DOHH2 (cell line): ENCODE results near the gene LYSMD1.

ENCODE experiments used
- H3F3A ChIP-seq: fragments of 200-600 bp; sonication (generic), shearing (Covaris generic); 2 replicates; pipeline ENCODE4 v1.6.0; 2016; ENCODE audit warnings: antibody characterized with exemption, mild to moderate bottlenecking; ENCODE audit not compliant: control insufficient read depth, insufficient read depth
- H3K27ac ChIP-seq: fragments of 200-600 bp; sonication (generic); 2 replicates; pipeline ENCODE4 v1.5.1; 2014; ENCODE audit warnings: low read depth, mild to moderate bottlenecking, low read length, moderate library complexity
- H3K27me3 ChIP-seq: fragments of 200-600 bp; sonication (generic); 2 replicates; pipeline ENCODE4 v1.6.1; 2014; ENCODE audit warnings: mild to moderate bottlenecking, low read length, mixed read lengths; ENCODE audit not compliant: control insufficient read depth
- H3K36me3 ChIP-seq: fragments of 200-600 bp; sonication (generic); 2 replicates; pipeline ENCODE4 v1.6.1; 2014; ENCODE audit warnings: mild to moderate bottlenecking, low read length, moderate library complexity, mixed read lengths; ENCODE audit not compliant: control insufficient read depth
- H3K4me1 ChIP-seq: fragments of 200-600 bp; sonication (generic); 2 replicates; pipeline ENCODE4 v1.6.1; 2014; ENCODE audit warnings: mild to moderate bottlenecking, low read length, mixed read lengths; ENCODE audit not compliant: control insufficient read depth
- H3K4me2 ChIP-seq: fragments of 200-600 bp; sonication (generic); 2 replicates; pipeline ENCODE4 v1.6.0; 2014; ENCODE audit warnings: mild to moderate bottlenecking, low read length, moderate library complexity
- H3K4me3 ChIP-seq: fragments of 200-600 bp; sonication (generic); 2 replicates; pipeline ENCODE4 v1.5.1; 2014; ENCODE audit warnings: mild to moderate bottlenecking, low read length, mixed read lengths
- H3K79me2 ChIP-seq: fragments of 200-600 bp; sonication (generic); 2 replicates; pipeline ENCODE4 v1.6.1; 2014; ENCODE audit warnings: mild to moderate bottlenecking, low read length, mixed read lengths; ENCODE audit not compliant: control insufficient read depth
- H3K9me2 ChIP-seq: fragments of 200-600 bp; sonication (generic); replicated peaks from 2 replicates; pipeline ENCODE4 v1.6.1; 2014; ENCODE audit warnings: mild to moderate bottlenecking, low read length, mixed read lengths; ENCODE audit not compliant: control insufficient read depth
- H3K9me3 ChIP-seq: fragments of 200-600 bp; sonication (generic); 2 replicates; pipeline ENCODE4 v1.6.1; 2014; ENCODE audit warnings: antibody characterized with exemption, low read length, mixed read lengths; ENCODE audit not compliant: control insufficient read depth, insufficient read depth
- H4K20me1 ChIP-seq: fragments of 200-600 bp; sonication (generic); 2 replicates; pipeline ENCODE4 v1.6.0; 2014; ENCODE audit warnings: low read depth, mild to moderate bottlenecking, antibody characterized with exemption, low read length, moderate library complexity; ENCODE audit not compliant: control insufficient read depth, insufficient read depth
- CTCF ChIP-seq: fragments of 200-600 bp; sonication (generic); IDR thresholded peaks from one replicate; pipeline ENCODE4 v1.5.1; 2014; ENCODE audit warnings: antibody characterized with exemption, mild to moderate bottlenecking, low read depth, low read length; ENCODE audit not compliant: poor library complexity, severe bottlenecking
- EZH2phosphoT487 ChIP-seq: fragments of 200-600 bp; sonication (generic); IDR thresholded peaks from 2 replicates; pipeline ENCODE4 v1.6.1; 2017; ENCODE audit warnings: borderline replicate concordance, mild to moderate bottlenecking, antibody characterized with exemption, low read length, moderate library complexity, mixed read lengths

Gene LYSMD1

GRCh38 chr1:151147132-151147503 is 18.6 kb downstream of the LYSMD1 start:
- peak overlapping the region; percentile 91 for H3K4me2 ChIP-seq
- no peak for TF ChIP-seq EZH2phosphoT487
- no peak for TF ChIP-seq CTCF
- no peak overlapping the region for H3K27ac ChIP-seq
- H3K9me2 ChIP-seq, result no peaks in the 10 kb centered on the region
- no peaks in the 10 kb centered on the region for H3K9me3 ChIP-seq
- H3F3A ChIP-seq, result 0 out of 2 replicates have a peak, but pooled peaks cover 2% of the 10 kb centered on the region
- H3K36me3 ChIP-seq, result no peaks in the 10 kb centered on the region
- H3K4me3 ChIP-seq, result peak overlapping the region; percentile 73
- peaks cover 51% of the 10 kb centered on the region for H3K4me1 ChIP-seq
- H4K20me1 ChIP-seq, result no peaks in the 10 kb centered on the region
- H3K27me3 ChIP-seq, result no peaks in the 10 kb centered on the region
- no peaks in the 10 kb centered on the region for H3K79me2 ChIP-seq

DNA sequence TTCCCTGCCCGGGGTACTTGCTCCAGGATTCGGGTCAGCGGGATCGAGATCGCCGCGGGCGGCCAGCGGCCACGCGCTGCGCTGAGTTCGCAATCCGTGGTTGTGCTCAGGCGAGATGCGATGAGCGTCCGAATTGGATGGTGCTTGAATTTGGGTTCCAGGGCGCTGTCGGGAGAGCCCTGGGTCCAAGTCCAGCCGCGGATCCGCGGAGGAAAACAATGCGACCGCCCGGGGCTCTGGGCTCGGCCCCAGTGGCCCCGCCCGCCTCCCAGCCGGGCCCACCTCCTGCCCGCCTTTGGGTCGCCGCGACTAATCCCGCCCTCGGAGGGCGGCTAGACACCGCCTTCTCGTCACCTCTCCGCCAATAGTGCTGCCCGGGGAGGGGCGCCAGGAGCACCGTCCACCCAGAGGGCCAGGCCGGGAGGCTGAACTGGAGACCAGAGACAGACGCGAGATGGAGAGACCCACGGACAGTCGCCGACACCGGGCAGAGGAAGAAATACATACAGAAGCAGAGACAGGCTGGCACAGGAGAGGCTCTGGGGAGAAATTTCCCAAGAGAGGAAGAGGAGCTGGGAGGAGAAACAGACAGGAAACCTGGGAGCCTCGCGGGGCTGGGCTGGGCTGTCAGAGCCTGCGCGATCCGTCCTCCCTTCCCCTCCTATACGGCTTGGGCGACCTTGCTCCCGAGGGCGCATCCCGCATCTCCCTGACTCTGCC is 19.1 kb downstream of the LYSMD1 start, which contains the start of gene SEMA6C:
Gene SEMA6C (minus strand): TSS at position 220 of the 720 bp plus-strand sequence. CDS start 4,010 bp downstream, outside the sequence.
- Histone ChIP-seq H3K27me3 (no peaks in the 10 kb centered on the region), H3K4me2 (peak within 1 kb of the TSS; percentile 91), H3K79me2 (no peaks in the 10 kb centered on the region), H4K20me1 (no peaks in the 10 kb centered on the region), H3K4me1 (peaks cover 57% of the 10 kb centered on the region), H3F3A (0 out of 2 replicates have a peak, but pooled peaks cover 2% of the 10 kb centered on the region), H3K4me3 (peak within 1 kb of the TSS; percentile 73), H3K9me3 (no peaks in the 10 kb centered on the region), H3K9me2 (no peaks in the 10 kb centered on the region), H3K27ac (no peak within 1 kb of the TSS), H3K36me3 (no peaks in the 10 kb centered on the region)
- TF ChIP-seq CTCF (no peak), EZH2phosphoT487 (no peak)

- Histone ChIP-seq H3K4me2 (peak overlapping the region; percentile 91), H3K9me3 (no peaks in the 10 kb centered on the region), H3K27ac (no peak overlapping the region), H3K9me2 (no peaks in the 10 kb centered on the region), H3K4me1 (peaks cover 57% of the 10 kb centered on the region), H3K79me2 (no peaks in the 10 kb centered on the region), H3K4me3 (peak overlapping the region; percentile 73), H3F3A (0 out of 2 replicates have a peak, but pooled peaks cover 2% of the 10 kb centered on the region), H4K20me1 (no peaks in the 10 kb centered on the region), H3K27me3 (no peaks in the 10 kb centered on the region), H3K36me3 (no peaks in the 10 kb centered on the region)
- TF ChIP-seq CTCF (no peak), EZH2phosphoT487 (no peak)
These were observed 19.7 kb downstream of the LYSMD1 start for GRCh38 chr1:151146072-151146411.
